HUES64 (cell line): ENCODE data around the gene AGPAT4. TPM values are rescaled to one million over a fixed set of nuclear protein-coding genes. Genes with fewer than 3 reads are reported as not detected.
"Not testable (repeated sequence)": the region's sequence is repeated elsewhere in the genome, so short reads cannot be mapped to it uniquely, and the experiment has no call there.

Experiments used
- H3K27ac ChIP-seq: 2 replicates; pipeline ENCODE4 v1.7.0; 2013; ENCODE audit warnings: low read depth, low read length, inconsistent platforms
- H3K27me3 ChIP-seq: 2 replicates; pipeline ENCODE4 v1.6.1; 2013; ENCODE audit warnings: mild to moderate bottlenecking, low read length; ENCODE audit not compliant: insufficient read depth
- H3K36me3 ChIP-seq: 2 replicates; pipeline ENCODE4 v1.6.1; 2013; ENCODE audit warnings: mild to moderate bottlenecking, low read length; ENCODE audit not compliant: insufficient read depth
- H3K4me1 ChIP-seq: 2 replicates; pipeline ENCODE4 v1.6.1; 2013; ENCODE audit warnings: mild to moderate bottlenecking, low read length, moderate library complexity; ENCODE audit not compliant: insufficient read depth
- H3K4me3 ChIP-seq: 2 replicates; pipeline ENCODE4 v1.5.1; 2013; ENCODE audit warnings: mild to moderate bottlenecking, low read length, moderate library complexity
- H3K9ac ChIP-seq: 2 replicates; pipeline ENCODE4 v1.6.1; 2013; ENCODE audit warnings: mild to moderate bottlenecking, low read depth, low read length
- H3K9me3 ChIP-seq: 2 replicates; pipeline ENCODE4 v1.6.1; 2013; ENCODE audit warnings: low read depth, low read length; ENCODE audit not compliant: insufficient read depth
- WGBS: fragments of 150-250, 120-280 bp; methylation state at CpG from one replicate; pipeline ENCODE4 v1.1.7; 2013; ENCODE audit warnings: missing lambda C conversion rate; 5-methylcytosine and 5-hydroxymethylcytosine counted together
- polyA plus RNA-seq, 2 experiments: library from polyadenylated mRNA; stranded (reverse); fragments of 50-300 nt; gene quantifications; one replicate each; pipeline ENCODE4 v1.2.3, GENCODE V29; 2013

Gene AGPAT4, protein sequence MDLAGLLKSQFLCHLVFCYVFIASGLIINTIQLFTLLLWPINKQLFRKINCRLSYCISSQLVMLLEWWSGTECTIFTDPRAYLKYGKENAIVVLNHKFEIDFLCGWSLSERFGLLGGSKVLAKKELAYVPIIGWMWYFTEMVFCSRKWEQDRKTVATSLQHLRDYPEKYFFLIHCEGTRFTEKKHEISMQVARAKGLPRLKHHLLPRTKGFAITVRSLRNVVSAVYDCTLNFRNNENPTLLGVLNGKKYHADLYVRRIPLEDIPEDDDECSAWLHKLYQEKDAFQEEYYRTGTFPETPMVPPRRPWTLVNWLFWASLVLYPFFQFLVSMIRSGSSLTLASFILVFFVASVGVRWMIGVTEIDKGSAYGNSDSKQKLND
- polyA plus RNA-seq (2013, experiment 1 of 2), result 11.1 TPM
- polyA plus RNA-seq (2013, experiment 2 of 2), result 14.1 TPM

DNA sequence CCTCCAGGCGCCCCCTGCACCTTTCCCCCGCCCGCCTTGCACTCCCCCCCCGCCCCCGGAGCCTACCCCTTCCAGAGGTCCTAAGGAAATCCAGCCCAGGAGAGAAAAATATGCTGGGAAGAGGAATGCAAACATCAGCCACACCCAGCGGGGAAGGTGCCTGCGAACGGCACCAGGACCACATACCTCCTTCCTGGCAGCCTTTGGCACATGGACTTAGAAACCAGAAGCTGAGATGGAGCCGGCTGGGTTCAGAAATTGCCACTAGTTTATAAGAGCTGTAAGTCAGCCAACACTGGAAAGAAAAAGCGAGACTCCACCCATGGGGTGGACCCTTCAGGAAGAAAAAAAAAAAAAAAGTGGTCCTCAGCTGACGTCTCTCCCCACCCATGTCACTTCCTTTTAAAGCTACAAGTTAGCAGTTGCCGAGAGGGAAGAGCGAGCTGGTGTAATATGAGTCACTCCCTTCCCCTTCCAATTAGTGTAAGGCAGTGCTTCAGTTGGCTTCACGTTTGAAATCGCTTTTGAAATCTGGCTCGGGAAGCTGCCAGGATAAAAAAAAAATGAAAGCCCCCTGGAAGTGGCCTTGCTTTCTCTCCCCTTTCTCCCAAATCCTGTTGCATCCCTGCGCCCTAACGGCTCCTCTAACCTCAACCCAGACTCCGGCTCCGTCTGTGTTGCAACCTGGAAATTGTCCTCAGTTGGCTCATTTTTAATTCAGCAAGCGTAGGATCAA is at the start of gene AGPAT4:
Gene AGPAT4 (minus strand): TSS at position 310 of the 736 bp plus-strand sequence. CDS start 41,848 bp downstream, outside the sequence.
- Histone ChIP-seq H3K27me3 (no peaks in the 10 kb centered on the region), H3K9ac (peak within 1 kb of the TSS; percentile 96), H3K4me3 (peak within 1 kb of the TSS; percentile 88), H3K4me1 (peaks cover 32% of the 10 kb centered on the region), H3K9me3 (no peaks in the 10 kb centered on the region), H3K36me3 (0 out of 2 replicates have a peak, but pooled peaks cover 3% of the 10 kb centered on the region), H3K27ac (peak within 1 kb of the TSS; percentile 90)
- WGBS, result 2% methylated on average over 16 of the region's 21 CpGs

DNA sequence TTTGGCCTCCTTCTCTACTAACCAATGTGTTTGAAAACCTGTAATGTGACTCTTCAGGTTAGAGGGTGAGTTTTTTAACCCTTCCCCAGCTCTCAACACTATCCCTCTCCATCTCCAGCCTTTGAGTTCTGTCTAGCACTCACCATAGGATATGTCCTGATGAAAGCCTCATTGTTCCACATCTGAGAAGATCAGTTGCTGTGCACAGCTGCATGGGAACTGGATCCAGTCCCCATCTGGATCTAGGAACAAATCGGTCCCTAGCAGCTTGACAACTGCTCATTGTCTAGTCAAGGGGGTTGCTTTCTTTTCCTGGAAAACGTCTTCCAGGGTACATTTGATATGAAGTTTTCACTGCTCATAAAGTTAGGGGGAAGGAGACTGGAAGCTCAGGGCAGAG is 45.4 kb upstream of the AGPAT4 start:
- Histone ChIP-seq H3K4me3 (no peak overlapping the region), H3K4me1 (no peaks in the 10 kb centered on the region), H3K36me3 (no peaks in the 10 kb centered on the region), H3K9me3 (peaks cover 24% of the 10 kb centered on the region), H3K9ac (no peak overlapping the region), H3K27me3 (no peaks in the 10 kb centered on the region), H3K27ac (no peak overlapping the region)
- 81% methylated on average over 2 of the region's 2 CpGs for WGBS

DNA sequence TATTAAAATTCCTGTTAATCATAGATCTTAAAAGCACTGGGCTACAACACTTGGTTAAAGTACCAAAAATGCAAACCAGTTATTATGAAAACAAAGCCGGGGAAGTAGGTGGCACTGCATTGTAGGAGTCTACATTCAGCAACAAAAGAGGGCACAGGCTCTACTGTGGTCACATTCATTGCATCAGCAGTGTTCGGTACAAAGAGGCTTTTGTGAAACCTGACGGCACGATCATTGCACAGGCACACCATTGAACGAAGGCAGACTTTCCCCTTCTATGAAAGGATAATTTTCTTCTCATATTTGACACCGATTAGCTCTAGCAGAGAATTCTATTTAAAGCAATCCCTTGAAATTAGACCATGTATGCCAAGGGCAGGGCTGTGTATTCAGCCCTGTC is 44.6 kb upstream of the AGPAT4 start:
- WGBS, result 89% methylated on average over 6 of the region's 6 CpGs
- no peak overlapping the region for H3K27ac ChIP-seq

DNA sequence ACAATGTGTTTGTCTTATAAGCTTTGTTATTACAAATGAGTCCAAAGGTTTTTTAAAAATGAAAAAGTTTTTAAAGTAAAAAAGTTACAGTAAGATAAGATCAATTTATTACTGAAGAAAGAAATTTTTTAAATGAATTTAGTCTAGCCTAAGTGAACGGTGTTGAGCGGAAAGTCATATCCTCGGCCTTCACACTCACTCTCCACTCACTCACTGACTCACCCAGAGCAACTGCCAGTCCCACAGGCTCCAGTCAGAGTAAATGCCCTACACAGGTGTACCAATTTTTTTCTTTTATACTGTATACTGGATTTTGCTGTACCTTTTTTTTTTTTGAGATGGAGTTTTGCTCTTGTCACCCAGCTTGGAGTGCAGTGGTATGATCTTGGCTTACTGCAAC is 42.7 kb upstream of the AGPAT4 start:
- no peaks in the 10 kb centered on the region for H3K4me1 ChIP-seq
- no peak overlapping the region for H3K9ac ChIP-seq
- peaks cover 13% of the 10 kb centered on the region; the same call in 1 of the 2 replicates for H3K9me3 ChIP-seq
- WGBS, result 90% methylated on average over 3 of the region's 3 CpGs
- no peaks in the 10 kb centered on the region for H3K27me3 ChIP-seq
- no peak overlapping the region for H3K4me3 ChIP-seq
- no peak overlapping the region for H3K27ac ChIP-seq
- H3K36me3 ChIP-seq, result no peaks in the 10 kb centered on the region

More for the DNA sequence above, 44.6 kb upstream of the AGPAT4 start:
- no peak overlapping the region for H3K4me3 ChIP-seq
- no peaks in the 10 kb centered on the region for H3K27me3 ChIP-seq
- no peaks in the 10 kb centered on the region for H3K4me1 ChIP-seq
- peaks cover 23% of the 10 kb centered on the region for H3K9me3 ChIP-seq
- H3K9ac ChIP-seq, result no peak overlapping the region
- H3K36me3 ChIP-seq, result no peaks in the 10 kb centered on the region

DNA sequence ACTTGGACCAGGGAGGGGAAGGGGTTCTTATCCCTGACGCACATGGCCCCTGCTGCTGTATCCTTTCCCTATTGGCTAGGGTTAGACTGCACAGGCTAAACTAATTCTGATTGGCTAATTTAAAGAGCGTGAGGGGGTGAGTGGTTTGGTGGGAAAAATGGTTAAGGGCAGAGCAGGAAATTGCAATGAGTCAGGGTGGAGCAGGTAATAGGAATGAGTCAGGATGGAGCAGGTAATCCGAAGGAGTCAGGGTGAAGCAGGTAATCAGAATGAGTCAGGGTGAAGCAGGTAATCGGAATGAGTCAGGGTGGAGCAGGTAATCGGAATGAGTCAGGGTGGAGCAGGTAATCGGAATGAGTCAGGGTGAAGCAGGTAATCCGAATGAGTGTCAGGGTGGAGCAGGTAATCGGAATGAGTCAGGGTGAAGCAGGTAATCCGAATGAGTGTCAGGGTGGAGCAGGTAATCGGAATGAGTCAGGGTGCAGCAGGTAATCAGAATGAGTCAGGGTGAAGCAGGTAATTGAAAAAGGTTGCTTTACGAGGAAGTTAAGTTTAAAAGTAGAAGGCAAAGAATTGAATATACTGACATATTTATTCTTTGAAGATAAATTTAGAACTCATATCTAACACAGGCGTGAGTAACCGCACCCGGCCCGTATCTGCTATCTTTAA is 41.5 kb upstream of the AGPAT4 start:
- not testable (repeated sequence) for H3K27ac ChIP-seq, H3K4me1 ChIP-seq

DNA sequence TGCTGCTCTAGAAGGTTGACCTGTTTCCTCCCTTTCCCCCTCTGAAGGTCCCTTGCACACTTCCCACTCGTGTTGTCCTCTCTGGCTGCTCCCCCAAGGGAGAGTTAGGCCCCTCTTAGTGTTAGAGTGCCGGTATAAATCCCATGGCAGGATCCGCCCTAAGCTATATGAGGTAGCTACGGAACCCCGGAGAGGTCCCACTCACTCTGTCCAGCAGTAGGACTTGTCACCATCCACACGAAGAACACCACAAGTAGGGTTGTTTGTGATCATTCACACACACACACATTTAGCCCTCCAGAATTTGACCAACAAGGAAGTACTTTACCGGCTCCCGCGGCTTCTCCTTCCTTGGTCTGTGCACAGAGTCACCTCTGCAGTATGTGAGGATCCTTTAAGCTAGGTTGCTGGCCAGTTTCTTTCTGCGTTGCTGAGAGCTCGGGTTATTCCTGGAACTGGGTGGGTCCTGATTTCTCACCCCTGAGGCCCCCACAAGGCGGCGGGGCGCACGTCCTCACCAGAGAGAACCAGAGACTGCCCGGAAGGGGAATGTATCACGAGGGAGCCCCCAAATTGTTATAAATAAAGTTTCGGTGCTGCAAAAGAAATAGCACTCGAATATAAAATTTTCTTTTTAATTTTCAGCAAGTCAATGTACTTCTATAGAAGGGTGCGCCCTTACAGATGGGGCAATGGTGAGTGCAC is 40.8 kb upstream of the AGPAT4 start:
- 93% methylated on average over 20 of the region's 20 CpGs for WGBS

More for the DNA sequence above, 41.5 kb upstream of the AGPAT4 start:
- H3K27me3 ChIP-seq, H3K9ac ChIP-seq, H3K36me3 ChIP-seq, H3K4me3 ChIP-seq: not testable (repeated sequence)
- peaks cover 13% of the 10 kb centered on the region; the same call in 1 of the 2 replicates for H3K9me3 ChIP-seq
- WGBS, result 85% methylated on average over 10 of the region's 15 CpGs

DNA sequence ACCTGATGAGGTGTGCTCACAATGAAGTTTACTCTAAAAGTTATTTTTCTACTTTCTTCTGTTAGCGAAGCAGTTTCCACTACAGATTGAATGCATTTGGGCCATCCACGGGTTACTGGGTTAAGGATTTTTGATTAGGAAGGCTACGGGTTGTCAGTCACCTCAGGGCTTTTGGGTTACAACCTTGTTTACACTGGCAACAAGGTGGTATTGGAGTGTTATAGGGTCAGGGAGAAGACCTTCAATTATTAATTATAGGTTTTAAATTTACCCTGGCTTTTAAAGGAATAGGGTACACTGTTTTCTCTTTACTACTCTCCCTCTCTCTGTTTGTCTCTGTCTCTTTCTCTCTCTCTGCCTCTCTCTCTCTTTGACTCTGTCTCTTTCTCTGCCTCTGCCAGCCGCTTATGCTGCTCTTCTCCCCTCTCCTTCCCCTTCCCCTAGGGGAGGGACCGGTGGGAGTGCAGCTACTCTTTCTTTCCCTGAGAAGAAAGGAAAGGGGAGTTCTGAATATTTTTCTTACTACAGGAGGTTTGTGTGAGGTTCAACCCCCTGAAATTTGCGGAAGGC is 40.2 kb upstream of the AGPAT4 start:
- Histone ChIP-seq H3K9me3 (peaks cover 13% of the 10 kb centered on the region; the same call in 1 of the 2 replicates), H3K36me3 (no peaks in the 10 kb centered on the region), H3K4me1 (no peaks in the 10 kb centered on the region), H3K27ac (no peak overlapping the region), H3K4me3 (no peak overlapping the region), H3K9ac (no peak overlapping the region), H3K27me3 (no peaks in the 10 kb centered on the region)
- WGBS, result 90% methylated on average over 6 of the region's 6 CpGs

More for the DNA sequence above, 40.8 kb upstream of the AGPAT4 start:
- not testable (repeated sequence) for H3K9ac ChIP-seq, H3K27ac ChIP-seq, H3K4me3 ChIP-seq, H3K4me1 ChIP-seq, H3K27me3 ChIP-seq, H3K36me3 ChIP-seq
- peaks cover 13% of the 10 kb centered on the region; the same call in 1 of the 2 replicates for H3K9me3 ChIP-seq

DNA sequence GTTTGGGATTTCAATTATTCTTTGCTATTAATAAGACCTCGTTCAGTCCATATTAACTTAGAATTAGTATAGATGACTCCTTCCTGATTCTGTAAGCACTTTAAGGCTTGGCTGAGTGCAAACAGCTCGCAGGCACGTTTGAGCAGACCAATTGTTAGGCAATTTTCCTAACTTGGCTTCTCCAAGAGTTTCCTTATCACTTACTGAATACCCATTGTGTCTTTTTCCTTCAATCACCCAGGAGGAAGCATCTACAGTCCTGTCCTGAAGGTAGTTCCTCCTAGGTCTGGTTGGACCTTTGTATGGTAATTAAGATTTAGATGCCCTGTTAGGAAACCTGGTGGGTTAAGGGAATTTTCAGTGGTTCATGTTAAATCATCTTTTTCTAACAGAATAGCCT is 39.6 kb upstream of the AGPAT4 start:
- H3K27ac ChIP-seq, H3K9ac ChIP-seq, H3K4me3 ChIP-seq, H3K4me1 ChIP-seq, H3K27me3 ChIP-seq, H3K36me3 ChIP-seq: not testable (repeated sequence)
- H3K9me3 ChIP-seq, result peaks cover 13% of the 10 kb centered on the region; the same call in 1 of the 2 replicates
- WGBS, result 53% methylated on average over 3 of the region's 3 CpGs

DNA sequence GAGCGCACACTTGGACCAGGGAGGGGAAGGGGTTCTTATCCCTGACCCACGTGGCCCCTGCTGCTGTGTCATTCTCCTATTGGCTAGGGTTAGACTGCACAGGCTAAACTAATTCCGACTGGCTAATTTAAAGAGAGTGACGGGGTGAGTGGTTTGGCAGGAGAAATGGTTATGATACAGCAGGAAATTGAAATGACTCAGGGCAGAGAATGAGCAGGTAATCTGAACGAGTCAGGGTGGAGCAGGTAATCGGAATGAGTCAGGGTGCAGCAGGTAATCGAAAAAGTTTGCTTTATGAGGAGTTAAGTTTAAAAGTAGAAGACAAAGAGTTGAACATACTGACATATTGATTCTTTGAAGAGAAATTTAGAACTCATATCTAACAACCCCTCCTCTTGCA is 35.9 kb upstream of the AGPAT4 start:
- WGBS, result 93% methylated on average over 7 of the region's 7 CpGs
- H3K4me3 ChIP-seq, H3K27me3 ChIP-seq, H3K9me3 ChIP-seq, H3K4me1 ChIP-seq, H3K9ac ChIP-seq, H3K36me3 ChIP-seq, H3K27ac ChIP-seq: not testable (repeated sequence)

DNA sequence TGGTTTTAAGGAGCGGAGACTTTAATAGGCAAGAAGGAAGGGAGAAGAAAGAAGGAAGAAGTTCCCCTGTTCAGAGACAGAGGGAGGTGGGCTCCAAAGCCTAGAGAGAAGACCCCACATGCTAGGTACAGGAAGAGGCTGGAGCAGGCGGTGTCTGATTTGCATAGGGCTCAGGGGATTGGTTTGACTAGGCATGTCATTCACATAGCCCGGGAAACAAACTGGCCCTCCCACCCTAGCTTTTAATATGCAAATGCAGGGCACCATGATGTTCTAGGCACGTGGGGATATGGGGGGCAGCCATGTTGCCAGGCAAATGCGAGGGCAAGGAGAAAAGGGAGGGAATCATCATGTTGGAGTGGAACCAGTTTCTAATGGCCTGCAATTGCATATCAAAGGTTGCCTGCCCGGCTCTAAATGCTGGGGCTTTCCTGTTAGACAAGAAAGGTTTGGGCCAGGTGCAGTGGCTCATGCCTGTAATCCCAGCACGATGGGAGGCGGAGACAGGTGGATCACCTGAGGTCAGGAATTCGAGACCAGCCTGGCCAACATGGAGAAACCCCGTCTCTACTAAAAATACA is 34.3 kb upstream of the AGPAT4 start:
- H3K4me3 ChIP-seq, result no peak overlapping the region
- no peak overlapping the region for H3K9ac ChIP-seq
- H3K9me3 ChIP-seq, result no peaks in the 10 kb centered on the region
- no peak overlapping the region for H3K27ac ChIP-seq
- no peaks in the 10 kb centered on the region for H3K4me1 ChIP-seq
- H3K27me3 ChIP-seq, result no peaks in the 10 kb centered on the region
- H3K36me3 ChIP-seq, result no peaks in the 10 kb centered on the region
- 81% methylated on average over 10 of the region's 10 CpGs for WGBS
